Kasumi-1 (cell line): Measurements from ENCODE around the gene CLCNKB.
"Not testable (repeated sequence)": the region's sequence is repeated elsewhere in the genome, so short reads cannot be mapped to it uniquely, and the experiment has no call there.

Experiments
- DNase-seq, 2 experiments: peaks; one replicate each; lab custom pipeline; 2025; lab: John Stamatoyannopoulos, UW

Gene CLCNKB

DNA sequence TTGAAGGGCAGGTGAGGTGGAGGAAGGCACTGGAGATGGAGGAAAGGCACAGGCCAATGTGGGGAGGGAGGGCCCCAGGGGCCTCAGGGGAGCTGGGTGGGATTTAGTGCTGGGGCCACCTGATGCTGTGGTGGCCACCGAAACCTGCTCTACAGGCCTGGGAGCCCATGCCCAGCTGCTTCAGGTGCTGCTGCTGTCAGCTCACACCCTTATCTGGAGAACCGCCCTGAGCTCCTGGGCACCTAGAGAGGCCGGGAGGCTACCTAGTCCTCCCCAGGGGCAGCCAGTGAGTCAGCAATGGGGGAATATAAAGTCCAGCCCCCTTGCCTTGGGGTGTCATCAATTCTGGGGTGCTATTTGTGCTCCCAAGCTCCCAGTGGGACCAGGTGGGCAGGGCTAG is 17.7 kb downstream of the CLCNKB start:
- DNase-seq = no peak

- not testable (repeated sequence) for DNase-seq
These were observed 18.6 kb downstream of the CLCNKB start for GRCh38 chr1:16061989-16062686.

DNA sequence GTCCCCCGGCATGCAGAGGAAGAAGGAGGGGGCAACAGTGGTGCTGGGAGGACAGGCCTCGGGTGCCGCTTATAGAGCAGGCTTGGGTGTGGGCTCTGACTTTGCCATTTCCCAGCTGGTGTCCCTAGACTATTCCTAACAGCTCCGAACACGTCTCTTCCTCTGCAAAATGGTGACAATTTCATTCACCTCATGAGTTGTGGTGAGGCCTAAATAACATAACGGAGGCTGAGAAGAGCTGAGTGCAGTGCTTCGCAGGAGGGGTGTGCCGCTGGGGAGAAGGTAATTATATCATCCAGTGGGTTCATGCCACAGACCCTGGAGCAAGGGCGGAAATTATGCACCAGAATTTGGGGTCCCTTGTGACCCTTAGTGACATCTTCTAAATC is 19.1 kb downstream of the CLCNKB start:
- not testable (repeated sequence) for DNase-seq

- DNase-seq = no peak
These were observed 19.7 kb downstream of the CLCNKB start for GRCh38 chr1:16063226-16063829.

- no peak for DNase-seq
These were observed 20.3 kb downstream of the CLCNKB start for GRCh38 chr1:16063921-16064320.

GRCh38 chr1:16064536-16065268 is 21.1 kb downstream of the CLCNKB start:
- DNase-seq = no peak

- DNase-seq = no peak
These were observed 21.6 kb downstream of the CLCNKB start for GRCh38 chr1:16065269-16065576.

DNA sequence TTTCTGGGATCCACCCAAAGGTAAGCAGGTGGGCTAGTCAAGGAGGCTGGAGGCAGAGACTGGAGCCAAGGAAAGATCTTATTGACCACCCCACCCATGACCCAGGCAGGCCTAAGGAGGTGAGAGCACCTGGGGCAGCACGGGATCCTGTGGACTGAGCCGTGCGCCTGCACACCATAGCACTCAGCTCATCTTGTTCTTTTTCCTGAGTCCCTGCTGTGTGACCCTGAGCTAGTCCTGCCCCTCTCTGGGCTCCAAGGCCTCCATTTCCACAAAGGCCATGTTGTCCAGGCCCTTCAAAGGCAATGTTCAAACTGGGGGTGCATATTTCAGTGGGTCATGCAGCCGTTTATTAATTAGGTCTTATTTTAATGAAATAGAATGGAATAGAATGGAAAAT is 22.7 kb downstream of the CLCNKB start:
- no peak for DNase-seq

DNA sequence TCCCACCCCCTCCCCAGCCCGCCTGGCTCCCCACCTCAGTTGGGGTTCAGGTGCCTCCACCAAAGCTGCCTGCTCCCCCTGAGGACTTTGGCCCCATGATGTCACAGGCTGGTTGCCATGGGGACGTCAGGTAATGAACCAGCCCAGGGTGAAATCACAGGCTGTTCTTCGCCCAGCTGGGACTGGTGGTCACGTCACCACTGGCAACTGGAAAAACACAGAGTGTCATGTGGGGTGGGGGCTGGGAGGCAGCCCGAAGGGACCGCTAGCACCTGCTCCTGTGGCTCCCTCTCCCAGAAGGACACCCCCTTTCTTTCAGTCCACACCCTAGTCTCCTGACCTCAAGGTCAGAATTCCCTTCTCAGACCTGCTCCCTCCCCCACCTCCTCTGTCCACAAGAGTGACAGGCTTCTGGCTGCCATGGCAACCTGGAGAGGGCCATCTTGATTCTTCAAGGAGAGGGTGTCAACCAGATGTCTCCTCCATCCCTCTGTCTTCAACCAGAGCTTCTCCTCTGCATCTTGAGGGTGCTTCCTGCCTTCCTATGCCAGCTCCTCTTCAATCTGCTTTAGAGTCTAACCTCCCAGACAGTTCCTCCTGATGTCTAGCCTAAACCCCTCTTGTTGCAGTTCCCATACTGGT is 23.7 kb downstream of the CLCNKB start:
- no peak for DNase-seq

DNA sequence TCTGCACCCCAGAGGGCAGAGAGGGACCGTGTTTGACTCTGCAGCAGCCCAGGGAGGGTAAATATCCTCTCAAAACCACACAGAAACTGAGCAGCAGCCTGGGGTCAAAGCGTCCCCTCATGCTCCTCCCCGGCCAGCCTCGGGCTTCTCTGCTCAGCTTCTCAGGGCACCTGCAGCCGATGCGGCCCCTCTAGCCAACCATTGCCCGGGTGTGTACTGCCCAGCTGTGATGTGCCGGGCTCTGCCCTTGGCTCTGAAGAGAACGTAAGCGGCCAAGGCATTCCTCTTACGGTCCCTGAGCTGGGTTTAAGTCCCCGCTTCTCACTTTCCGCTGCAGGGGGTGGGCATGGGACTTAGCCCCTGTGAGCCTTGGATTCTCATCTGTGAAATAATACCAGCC is 24.4 kb downstream of the CLCNKB start:
- no peak for DNase-seq

GRCh38 chr1:16068356-16069270 is 25.0 kb downstream of the CLCNKB start:
- no peak for DNase-seq

- DNase-seq = no peak
These were observed 27.2 kb downstream of the CLCNKB start for GRCh38 chr1:16070640-16071355.

GRCh38 chr1:16071614-16072013 is 28.0 kb downstream of the CLCNKB start:
- DNase-seq = no peak

- no peak for DNase-seq
These were observed 28.5 kb downstream of the CLCNKB start for GRCh38 chr1:16072095-16072494.

DNA sequence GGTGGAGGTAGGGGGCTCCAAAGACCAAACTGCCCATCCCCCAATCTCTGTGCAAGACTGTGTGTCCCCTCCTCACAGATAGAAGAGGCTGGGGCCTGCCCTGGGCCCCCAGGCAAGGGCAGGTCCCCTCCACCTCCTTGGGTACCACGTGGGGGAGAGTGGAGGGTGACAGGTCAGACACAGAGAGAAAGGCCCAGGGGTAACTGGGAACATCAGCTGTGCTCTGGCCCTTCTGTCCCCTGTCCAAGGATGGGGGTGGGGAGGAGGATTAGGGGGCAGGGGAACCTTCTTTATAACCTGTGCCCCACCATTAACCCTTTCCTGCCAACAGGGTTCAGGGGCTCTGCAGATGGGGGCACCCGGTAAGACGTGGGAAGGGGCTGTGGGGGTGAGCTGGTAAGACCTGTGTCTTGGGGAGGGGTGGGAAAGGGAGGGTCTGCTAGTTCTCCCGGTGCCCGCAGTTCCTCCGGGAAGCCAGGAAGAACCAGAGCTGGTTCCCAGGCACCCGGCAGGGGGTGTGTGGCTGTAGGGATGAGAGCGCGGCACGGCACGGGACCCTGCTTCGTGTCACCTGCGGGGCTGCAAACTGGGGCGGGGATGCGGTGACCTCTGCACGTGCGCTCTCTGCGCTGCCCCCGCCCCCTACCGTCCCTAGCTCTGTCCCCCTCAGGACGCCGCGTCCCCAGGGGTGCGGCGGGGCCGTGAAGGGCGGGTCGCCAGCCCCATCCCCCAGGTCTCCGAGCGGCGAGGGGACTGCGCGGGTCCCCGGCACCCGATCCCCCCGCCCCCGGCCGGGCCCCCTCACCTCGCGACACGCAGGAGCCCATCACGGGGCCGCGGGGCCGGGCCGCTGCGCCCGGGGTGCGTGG is 29.3 kb downstream of the CLCNKB start:
- no peak for DNase-seq

- DNase-seq = peak; percentile 6 to 8
These were observed 30.0 kb downstream of the CLCNKB start, which contains the start of gene FAM131C for GRCh38 chr1:16073490-16074119. FAM131C (minus strand) TSS chr1:16073651; CDS start chr1:16073442, 209 bp downstream.

DNA sequence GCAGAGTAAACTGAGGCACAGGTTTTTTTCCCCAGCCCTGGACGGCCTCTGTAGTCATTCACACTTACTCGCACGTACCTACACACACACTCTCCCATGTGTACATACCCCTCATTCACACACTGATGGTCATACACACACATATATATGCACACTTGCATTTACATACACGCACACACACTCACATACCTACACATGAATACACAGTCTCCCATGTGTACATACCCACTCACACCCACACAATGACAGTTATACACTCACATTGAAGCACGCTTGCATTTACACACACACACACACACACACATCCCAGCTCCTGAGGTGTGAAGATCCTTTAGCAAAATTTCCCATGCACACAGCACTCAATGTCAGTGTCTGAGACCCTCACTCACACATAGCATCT is 30.6 kb downstream of the CLCNKB start:
- DNase-seq = no peak

GRCh38 chr1:16075337-16076030 is 31.9 kb downstream of the CLCNKB start:
- DNase-seq = no peak
